ENCODE measurements around the gene GABRR1. TPM values are rescaled to one million over a fixed set of nuclear protein-coding genes. Genes with fewer than 3 reads are reported as not detected.

The GABRR1 gene
- total RNA-seq, 2 experiments from 2014 or later: not detected

- H3K4me3 Mint-ChIP-seq: no peak overlapping the region
- no peaks in the 10 kb centered on the region for H3K9me3 Mint-ChIP-seq
- DNase-seq (no peak), ATAC-seq (no peak)
- H3K27me3 Mint-ChIP-seq: no peaks in the 10 kb centered on the region
- POLR2A ChIA-PET: interaction anchor here (1.1 to 1.2 kb wide), 2 partner anchors 9 to 15 kb away, joined by 3 read pairs; partner anchors contain the start of gene PM20D2
- peak overlapping the region; percentile 3 for H3K27ac Mint-ChIP-seq
- H3K4me1 Mint-ChIP-seq (ENCODE audit: low read depth): peaks cover under 1% of the 10 kb centered on the region
- TF ChIP-seq CTCF (IDR thresholded peaks at IDR 0.05): no peak
- H3K36me3 Mint-ChIP-seq (ENCODE audit: low read depth): peaks cover 37% of the 10 kb centered on the region
- CTCF ChIA-PET: interaction anchor here (0.9 kb wide), 1 partner anchor 13 kb away, joined by 3 read pairs; no protein-coding TSS in a partner anchor
- intact Hi-C loops (cut with micrococcal nuclease): no loop called here
Measured at GRCh38 chr6:89161326-89162046, 55.7 kb downstream of the GABRR1 start.

- Mint-ChIP-seq H3K36me3 (ENCODE audit: low read depth) (peaks cover 39% of the 10 kb centered on the region), H3K9me3 (no peaks in the 10 kb centered on the region), H3K27me3 (no peaks in the 10 kb centered on the region), H3K27ac (no peak overlapping the region), H3K4me3 (no peak overlapping the region), H3K4me1 (ENCODE audit: low read depth) (peaks cover 3% of the 10 kb centered on the region)
- no peak for DNase-seq
- ChIA-PET CTCF (no interaction called here), POLR2A (interaction anchor here (0.6 to 1.0 kb wide), 3 partner anchors 9 to 34 kb away, joined by 3 to 4 read pairs (median 3); no protein-coding TSS in a partner anchor)
- TF ChIP-seq CTCF (IDR thresholded peaks at IDR 0.05): no peak
- intact Hi-C loops (cut with micrococcal nuclease): no loop called here
- no peak for ATAC-seq
Measured at GRCh38 chr6:89160331-89161092, 56.6 kb downstream of the GABRR1 start.

DNA sequence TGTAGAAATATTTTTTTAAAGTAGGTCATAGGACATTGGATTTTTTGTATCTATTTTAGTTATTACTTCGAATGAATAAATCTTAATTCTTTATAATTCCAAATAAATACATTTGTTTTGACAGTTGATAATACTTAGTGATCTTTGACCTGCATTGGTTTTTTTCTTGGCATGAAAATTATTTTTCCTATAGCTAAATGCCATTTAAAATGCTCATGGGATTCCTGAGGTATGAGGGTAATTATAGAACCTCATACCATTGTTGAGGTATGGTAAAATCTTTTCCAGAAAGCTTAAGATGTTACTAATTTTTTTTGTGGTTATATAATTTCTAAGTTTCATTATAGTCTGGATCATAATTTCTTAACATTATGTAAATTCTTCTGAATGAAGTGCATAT is 63.0 kb downstream of the GABRR1 start:
- no peak for DNase-seq
- intact Hi-C loops (cut with micrococcal nuclease): no loop called here
- no peak for TF ChIP-seq CTCF (IDR thresholded peaks at IDR 0.05)
- ChIA-PET POLR2A (interaction anchor here (1.1 kb wide), 1 partner anchor 8 kb away, joined by 8 read pairs; the partner anchor contains the start of gene PM20D2), CTCF (interaction anchor here (0.8 to 1.3 kb wide), 2 partner anchors 181 to 218 kb away, joined by 3 to 4 read pairs; no protein-coding TSS in a partner anchor)
- H3K27me3 Mint-ChIP-seq: no peaks in the 10 kb centered on the region
- no peak overlapping the region for H3K4me3 Mint-ChIP-seq
- no peak for ATAC-seq
- H3K9me3 Mint-ChIP-seq: no peaks in the 10 kb centered on the region
- H3K4me1 Mint-ChIP-seq (ENCODE audit: low read depth): peaks cover 4% of the 10 kb centered on the region
- no peak overlapping the region for H3K27ac Mint-ChIP-seq
- peaks cover 37% of the 10 kb centered on the region for H3K36me3 Mint-ChIP-seq (ENCODE audit: low read depth)

GRCh38 chr6:89148016-89148750 is 69.0 kb downstream of the GABRR1 start:
- no peak overlapping the region for H3K27ac Mint-ChIP-seq
- TF ChIP-seq CTCF (IDR thresholded peaks at IDR 0.05): no peak
- ChIA-PET POLR2A (interaction anchor here (0.6 to 8.0 kb wide), 4 partner anchors 9 to 66 kb away, joined by 3 to 108 read pairs (median 4); partner anchors contain the start of gene PNRC1), CTCF (interaction anchor here (1.0 to 3.8 kb wide), 5 partner anchors 8 to 165 kb away, joined by 3 to 22 read pairs (median 6); partner anchors contain the start of gene PNRC1)
- H3K27me3 Mint-ChIP-seq: peaks cover 2% of the 10 kb centered on the region
- DNase-seq: peak; percentile 67
- intact Hi-C loops (cut with micrococcal nuclease): loop anchor here (10.0 kb wide), 1 partner anchor 163 kb away; no protein-coding TSS in a partner anchor
- H3K36me3 Mint-ChIP-seq (ENCODE audit: low read depth): peaks cover 32% of the 10 kb centered on the region
- no peak for ATAC-seq
- no peaks in the 10 kb centered on the region for H3K9me3 Mint-ChIP-seq
- H3K4me1 Mint-ChIP-seq (ENCODE audit: low read depth): peaks cover 33% of the 10 kb centered on the region
- H3K4me3 Mint-ChIP-seq: peak overlapping the region; percentile 58

Data from activated CD8-positive, alpha-beta T cell treated with anti-CD3 and anti-CD28 coated beads for 36 hours (primary cell).